Umbilical cord (tissue), 2 donors: ENCODE data around the gene RPL26. TPM values are rescaled to one million over a fixed set of nuclear protein-coding genes. Genes with fewer than 3 reads are reported as not detected.
"Not testable (repeated sequence)": the region's sequence is repeated elsewhere in the genome, so short reads cannot be mapped to it uniquely, and the experiment has no call there.

ENCODE experiments used
- DNase-seq: peaks from one replicate; pipeline ENCODE4 v3.0.0-alpha.2; 2015; ENCODE audit warnings: low spot score
- total RNA-seq: library from RNA; depleted of rRNA; stranded (reverse); fragments of >200 nt; gene quantifications from one replicate; pipeline ENCODE4 v1.2.3, GENCODE V29; 2014; ENCODE audit warnings: low replicate concordance; ENCODE audit not compliant: insufficient read depth

Gene RPL26
- total RNA-seq, 1 donor from 2014 or later = 3,035 TPM

DNA sequence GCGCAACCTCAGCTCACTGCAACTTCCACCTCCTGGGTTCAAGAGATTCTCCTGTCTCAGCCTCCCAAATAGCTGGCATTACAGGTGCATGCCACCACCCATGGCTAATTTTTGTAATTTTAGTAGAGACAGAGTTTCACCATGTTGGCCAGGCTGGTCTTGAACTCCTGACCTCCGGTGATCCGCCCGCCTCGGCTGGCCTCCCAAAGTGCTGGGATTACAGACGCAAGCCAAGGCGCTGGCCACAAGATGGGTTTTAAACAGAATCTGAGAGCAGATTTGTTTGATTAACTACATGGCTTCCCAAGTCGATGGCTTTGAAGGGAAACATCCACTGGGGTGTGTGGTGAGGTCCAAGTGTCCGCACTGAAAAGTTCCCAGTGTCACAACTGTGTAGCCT is 11.5 kb upstream of the RPL26 start:
- not testable (repeated sequence) for DNase-seq

GRCh38 chr17:8393470-8394231 is 10.7 kb upstream of the RPL26 start:
- no peak for DNase-seq

- DNase-seq = no peak
These were observed 9.9 kb upstream of the RPL26 start for GRCh38 chr17:8392674-8393469.

DNA sequence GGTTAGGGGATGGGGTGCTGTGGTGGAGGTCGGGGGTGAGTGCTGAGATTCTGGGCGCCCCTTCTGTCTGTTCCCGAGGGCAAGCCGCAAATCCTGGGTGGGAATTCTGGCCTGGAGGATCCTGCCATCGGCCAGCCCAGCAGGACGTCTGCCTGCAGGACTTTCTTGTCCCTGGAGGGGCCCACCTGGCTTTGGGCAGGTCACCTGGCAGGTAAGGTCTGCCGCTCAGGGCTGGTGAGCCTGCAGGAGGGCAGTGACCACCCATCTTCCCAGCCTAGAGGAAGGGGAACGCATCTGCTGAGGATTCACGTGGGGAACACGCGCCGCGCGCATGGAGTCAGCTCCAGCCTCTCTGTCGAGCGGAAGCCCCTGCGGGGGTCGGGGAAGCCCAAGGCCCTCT is 9.3 kb upstream of the RPL26 start:
- DNase-seq = no peak

DNA sequence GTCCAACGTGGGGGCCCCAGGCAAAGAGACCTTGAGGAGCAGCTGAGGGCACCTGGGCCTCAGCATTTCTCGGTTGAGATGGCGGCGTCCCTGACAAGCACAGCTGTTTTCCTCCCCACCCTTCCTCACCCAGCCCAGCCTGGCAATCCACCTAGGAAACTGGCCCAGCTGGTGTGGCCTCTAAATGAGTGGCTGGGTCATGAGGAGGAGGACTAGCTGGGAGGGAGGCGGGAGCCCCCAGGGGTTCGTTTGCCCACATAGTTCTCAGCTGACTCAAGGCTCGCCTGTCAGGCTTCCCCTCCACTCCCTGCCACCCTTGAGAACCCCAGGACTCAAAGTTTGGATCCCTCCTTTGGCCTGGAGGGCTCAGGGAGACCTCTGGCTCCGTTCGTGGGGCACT is 8.7 kb upstream of the RPL26 start:
- DNase-seq = no peak

DNA sequence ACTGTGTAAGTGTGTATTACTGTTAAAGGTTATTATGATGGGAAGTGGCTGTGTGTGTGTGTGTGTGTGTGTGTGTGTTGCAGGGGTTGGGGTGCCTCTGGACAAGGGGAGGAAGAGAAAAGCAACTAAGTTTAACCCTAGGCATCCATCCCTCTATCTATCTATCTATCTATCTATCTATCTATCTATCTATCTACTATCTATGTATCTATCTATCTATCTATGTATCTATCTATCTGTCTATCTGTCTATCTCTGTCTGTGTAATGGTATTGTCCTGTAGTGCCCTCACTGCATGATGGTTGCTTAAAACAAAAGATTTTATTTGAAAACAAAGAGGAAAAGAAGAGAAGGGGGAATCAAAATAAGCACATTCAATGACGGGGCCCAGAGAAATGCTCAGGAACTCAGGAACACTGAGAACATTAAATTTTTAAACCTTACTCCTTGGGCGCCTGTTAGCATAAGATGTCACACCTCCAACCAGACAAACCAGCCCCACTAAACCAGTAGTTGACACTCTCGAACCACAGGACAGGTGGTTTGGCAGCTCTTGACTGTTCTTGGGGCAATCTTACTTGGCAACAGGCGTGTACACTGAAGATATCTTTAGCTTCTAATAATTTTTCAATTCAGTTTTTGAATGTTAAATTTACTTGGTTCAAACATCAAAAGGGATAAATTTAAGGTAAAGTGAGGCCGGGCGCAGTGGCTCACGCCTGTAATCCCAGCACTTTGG is 5.1 kb upstream of the RPL26 start:
- DNase-seq = no peak

DNA sequence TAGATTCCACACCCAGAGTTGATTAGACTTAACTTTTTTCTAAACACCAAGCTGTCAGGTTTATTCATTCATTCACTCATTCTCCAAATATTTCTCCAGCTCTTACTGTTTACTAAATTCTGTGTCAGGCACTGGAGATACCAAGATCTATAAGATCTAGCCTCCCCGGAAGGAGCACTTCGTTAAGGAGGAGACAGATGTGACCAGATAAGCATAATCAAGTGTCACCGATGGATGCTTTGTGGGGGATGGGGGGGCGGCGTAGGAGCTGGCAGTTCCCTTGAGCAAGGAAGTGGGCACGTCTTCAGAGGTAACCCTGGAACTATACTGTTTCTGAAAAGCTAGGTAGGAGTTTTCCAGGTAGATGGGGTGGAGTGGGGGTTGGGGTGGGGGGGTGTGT is 3.8 kb upstream of the RPL26 start:
- no peak for DNase-seq

DNA sequence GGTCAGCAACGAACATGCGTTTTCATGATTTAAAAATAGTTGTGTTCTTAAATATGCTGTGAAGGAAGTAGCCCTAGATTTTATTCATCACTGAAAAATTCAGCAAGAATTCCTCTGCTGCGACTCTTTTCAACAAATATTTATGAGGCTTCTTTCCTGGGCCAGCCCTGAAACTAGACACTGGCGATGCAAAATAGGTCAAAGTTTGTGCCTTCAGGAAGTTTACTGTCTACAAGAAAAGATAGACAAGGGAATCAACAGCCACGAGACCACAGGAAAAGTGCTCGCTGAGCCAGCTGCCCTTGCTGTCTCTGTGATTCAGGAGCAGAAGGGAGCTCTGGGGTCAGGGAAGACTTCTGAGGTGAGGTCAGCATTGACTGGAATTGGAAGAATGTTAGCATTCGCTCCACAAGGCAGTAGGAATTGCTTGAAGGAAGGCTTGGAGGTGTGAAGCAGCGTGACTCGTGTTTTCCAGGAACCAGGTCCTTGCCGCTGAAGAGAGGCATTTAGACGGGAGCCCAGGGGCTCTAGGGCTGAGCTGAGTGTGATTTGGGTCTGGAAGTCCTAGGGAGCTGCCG is 1.9 kb upstream of the RPL26 start:
- DNase-seq = peak; percentile 38

- DNase-seq = no peak
These were observed 182 bp downstream of the RPL26 start for GRCh38 chr17:8382880-8383142.

DNA sequence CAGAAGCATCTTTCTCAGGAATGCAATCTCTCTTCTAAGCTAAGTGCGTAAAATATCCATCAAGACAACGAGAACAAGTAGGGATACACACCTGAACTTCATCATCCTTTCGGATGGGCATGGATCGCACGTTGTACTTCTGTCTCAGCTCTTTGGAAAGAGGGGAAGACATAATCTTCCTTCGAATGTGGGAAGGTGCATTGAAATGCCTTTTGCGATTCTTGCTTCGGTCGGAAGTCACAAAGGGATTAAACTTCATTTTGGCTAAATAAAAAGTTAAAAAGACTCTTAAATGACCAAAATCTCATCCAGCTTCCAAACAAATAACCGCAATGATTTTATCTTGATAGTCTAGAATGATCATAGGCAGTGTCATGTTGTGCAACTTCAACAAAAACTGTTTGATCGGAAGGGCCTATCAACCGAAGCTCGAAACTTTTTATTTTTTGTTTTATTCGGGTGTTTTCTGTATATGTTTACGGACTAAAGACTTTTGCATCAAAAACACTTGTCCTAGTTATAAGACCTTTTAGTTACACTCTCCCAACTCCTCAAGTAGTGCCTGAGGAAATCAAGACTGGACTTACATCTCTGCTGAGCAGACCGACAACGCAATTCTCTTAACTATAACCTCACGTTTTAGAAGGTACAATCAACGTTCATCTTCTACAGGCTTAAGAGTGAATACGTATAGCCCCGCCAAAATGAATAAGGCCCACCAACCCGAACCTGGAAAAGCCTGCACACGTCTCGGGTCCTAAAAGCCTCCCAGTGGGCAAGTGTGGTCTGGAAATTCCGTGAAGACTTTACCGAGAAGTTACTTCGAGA is 727 bp downstream of the RPL26 start:
- DNase-seq = no peak

- no peak for DNase-seq
These were observed 2.9 kb downstream of the RPL26 start for GRCh38 chr17:8380049-8380448.

- DNase-seq = not testable (repeated sequence)
These were observed 4.9 kb downstream of the RPL26 start for GRCh38 chr17:8378117-8378516.

DNA sequence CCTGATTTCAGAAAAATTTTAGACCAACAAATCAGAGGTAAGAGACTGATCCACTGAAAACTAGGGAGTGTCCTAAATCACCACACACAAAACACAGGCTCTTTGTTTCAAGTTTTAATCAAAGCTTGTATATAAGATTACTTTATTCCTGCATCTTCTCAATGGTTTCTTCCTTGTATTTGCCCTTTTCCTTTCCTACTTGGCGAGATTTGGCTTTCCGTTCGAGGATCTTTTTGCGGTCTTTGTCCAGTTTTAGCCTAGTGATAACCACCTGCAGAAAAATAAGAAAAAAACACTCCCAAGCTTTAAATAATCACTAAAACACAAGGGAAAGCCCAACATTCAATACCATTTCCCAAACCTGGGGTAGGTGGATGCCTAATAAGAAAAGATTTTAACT is 5.6 kb downstream of the RPL26 start:
- no peak for DNase-seq

GRCh38 chr17:8376271-8377067 is 6.5 kb downstream of the RPL26 start, which contains the start of gene KRABD2:
Gene KRABD2, minus strand, starts transcription at chr17:8376704.
- peak; percentile 90 for DNase-seq

DNA sequence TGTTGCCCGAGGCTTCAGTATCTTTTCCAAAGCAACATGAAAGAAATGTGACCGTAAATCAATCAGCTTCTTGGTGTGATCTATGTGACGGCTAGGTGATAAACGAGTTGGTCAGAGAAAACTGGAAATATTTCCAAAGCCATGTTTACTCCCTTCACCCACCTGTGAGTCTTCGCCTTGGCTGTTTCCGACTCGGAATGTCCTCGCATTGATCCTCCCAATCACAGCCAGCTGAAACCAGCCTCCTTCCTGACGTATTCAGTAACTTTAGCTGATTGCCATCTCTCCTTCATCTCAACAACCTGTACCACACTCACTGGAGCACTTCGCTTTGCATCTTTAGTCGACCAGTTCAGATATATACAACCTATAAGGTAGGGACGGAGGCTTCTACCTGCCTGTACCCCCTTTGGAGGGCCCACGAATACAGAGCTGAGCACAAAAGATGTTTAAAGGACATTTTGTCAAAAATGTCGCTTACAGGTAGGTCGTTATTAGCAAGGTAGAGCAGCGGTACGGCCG is 7.2 kb downstream of the RPL26 start:
- peak; percentile 45 for DNase-seq

DNA sequence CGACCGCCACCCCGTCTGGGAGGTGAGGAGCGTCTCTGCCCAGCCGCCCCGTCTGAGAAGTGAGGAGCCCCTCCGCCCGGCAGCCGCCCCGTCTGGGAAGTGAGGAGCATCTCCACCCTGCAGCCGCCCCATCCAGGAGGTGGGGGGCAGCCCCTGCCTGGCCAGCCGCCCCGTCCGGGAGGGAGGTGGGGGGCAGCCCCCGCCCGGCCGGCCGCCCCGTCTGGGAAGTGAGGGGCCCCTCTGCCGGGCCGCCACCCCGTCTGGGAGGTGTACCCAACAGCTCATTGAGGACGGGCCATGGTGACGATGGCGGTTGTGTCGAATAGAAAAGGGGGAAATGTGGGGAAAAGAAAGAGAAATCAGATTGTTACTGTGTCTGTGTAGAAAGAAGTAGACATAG is 9.1 kb downstream of the RPL26 start:
- not testable (repeated sequence) for DNase-seq

DNA sequence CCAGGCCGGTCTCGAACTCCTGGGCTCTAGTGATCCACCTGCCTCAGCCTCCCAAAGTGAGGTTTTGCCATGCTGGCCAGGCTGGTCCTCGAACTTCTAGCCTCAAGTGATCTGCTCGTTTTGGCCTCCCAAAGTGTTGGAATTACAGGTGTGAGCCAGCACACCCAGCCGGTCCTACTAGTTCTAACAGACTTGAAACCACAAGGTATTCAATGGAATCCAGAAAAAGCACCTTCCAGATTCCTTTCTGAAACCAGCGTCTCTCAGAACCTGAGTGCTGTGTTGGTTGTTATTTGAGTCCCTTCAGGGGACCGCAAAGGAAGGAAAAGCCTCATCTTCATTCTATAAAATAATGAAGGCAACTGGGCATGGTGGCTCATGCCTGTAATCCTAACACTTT is 10.6 kb downstream of the RPL26 start:
- DNase-seq = no peak

- peak; percentile 56 for DNase-seq
These were observed 11.2 kb downstream of the RPL26 start for GRCh38 chr17:8371786-8372185.

DNA sequence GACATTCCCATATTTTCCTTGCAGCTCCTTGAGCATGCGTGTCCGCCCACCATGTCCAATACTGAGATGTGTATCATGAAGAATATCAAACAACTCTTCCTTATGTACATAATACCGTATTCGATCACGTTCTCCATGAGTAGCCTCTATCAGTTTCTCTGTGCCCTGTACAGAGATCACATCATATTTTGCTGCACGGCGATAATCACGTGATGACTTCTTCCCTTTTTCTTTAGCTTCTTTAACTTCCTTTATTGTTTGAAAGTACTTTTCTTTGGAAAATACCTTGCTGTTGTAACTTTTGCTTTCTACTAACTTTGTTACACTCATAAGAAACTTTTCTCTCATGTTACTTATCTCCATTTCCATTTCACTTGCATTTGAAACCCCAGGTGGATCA is 13.0 kb downstream of the RPL26 start:
- no peak for DNase-seq

- DNase-seq = no peak
These were observed 14.8 kb downstream of the RPL26 start for GRCh38 chr17:8368193-8368592.
